Lower leg skin (tissue), 3 donors: Measurements from ENCODE around the gene EMILIN2.

Experiments used
- POLR2A ChIP-seq, 2 donors: fragments of 450-650 bp; IDR thresholded peaks; one replicate each; pipeline ENCODE4 v1.6.1; 2016 to 2017; ENCODE audit warnings: antibody characterized with exemption in 2 of 2, mild to moderate bottlenecking in 1 of 2, moderate library complexity in 1 of 2
- TF ChIP-seq, protein P1 (sequence below), 3 donors: fragments of 450-650 bp; IDR thresholded peaks; one replicate each; pipeline ENCODE4 v1.5.1; 2016; ENCODE audit warnings: antibody characterized with exemption in 3 of 3, mild to moderate bottlenecking in 3 of 3, moderate library complexity in 2 of 3

DNA sequence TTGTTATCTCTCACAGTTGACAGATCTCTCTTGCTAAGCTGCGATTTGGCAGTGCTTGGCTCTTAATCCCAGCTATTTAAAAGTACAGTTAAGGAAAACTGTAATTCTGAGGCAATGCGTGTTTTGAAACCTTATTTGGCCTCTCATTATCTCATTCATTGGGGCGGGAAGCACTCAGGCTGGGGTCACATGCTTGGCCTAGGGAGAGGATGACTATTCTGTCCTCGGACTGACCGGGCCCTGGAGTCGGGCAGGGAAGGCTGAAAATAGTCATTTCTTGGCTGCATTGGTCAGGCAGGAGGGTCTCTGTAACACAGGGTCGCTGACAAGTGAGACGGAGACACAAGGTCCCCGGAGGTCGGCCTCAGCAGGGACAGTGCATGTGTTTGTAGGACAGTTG lies 20.2 kb upstream of the EMILIN2 start:
- TF ChIP-seq, protein P1, sequence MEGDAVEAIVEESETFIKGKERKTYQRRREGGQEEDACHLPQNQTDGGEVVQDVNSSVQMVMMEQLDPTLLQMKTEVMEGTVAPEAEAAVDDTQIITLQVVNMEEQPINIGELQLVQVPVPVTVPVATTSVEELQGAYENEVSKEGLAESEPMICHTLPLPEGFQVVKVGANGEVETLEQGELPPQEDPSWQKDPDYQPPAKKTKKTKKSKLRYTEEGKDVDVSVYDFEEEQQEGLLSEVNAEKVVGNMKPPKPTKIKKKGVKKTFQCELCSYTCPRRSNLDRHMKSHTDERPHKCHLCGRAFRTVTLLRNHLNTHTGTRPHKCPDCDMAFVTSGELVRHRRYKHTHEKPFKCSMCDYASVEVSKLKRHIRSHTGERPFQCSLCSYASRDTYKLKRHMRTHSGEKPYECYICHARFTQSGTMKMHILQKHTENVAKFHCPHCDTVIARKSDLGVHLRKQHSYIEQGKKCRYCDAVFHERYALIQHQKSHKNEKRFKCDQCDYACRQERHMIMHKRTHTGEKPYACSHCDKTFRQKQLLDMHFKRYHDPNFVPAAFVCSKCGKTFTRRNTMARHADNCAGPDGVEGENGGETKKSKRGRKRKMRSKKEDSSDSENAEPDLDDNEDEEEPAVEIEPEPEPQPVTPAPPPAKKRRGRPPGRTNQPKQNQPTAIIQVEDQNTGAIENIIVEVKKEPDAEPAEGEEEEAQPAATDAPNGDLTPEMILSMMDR (IDR thresholded peaks at IDR 0.05): no peak
- TF ChIP-seq POLR2A (IDR thresholded peaks at IDR 0.05): no peak
